Prostate gland (tissue), 2 donors: Measurements from ENCODE around the gene FAM53A. TPM values are rescaled to one million over a fixed set of nuclear protein-coding genes. Genes with fewer than 3 reads are reported as not detected.

Source experiments
- DNase-seq: peaks from one replicate; pipeline ENCODE4 v3.0.0-alpha.2; 2019; ENCODE audit warnings: low spot score
- H3K27ac ChIP-seq, 2 donors: fragments of 200-600 bp; sonication (generic); 2 replicates each; pipeline ENCODE4 v1.5.1; 2017 to 2019
- H3K27me3 ChIP-seq: fragments of 200-600 bp; sonication (generic); replicated peaks from 2 replicates; pipeline ENCODE4 v1.5.1; 2019; ENCODE audit not compliant: insufficient read depth
- H3K36me3 ChIP-seq, 2 donors: fragments of 200-600 bp; sonication (generic); 1 replicate in 1 of 2; 2 replicates in 1 of 2; pipeline versions ENCODE4 v1.5.1 to v1.8.1; 2017 to 2019
- H3K4me1 ChIP-seq: fragments of 200-600 bp; sonication (generic); replicated peaks from 2 replicates; pipeline ENCODE4 v1.5.1; 2019
- H3K4me3 ChIP-seq, 2 donors: fragments of 200-600 bp; sonication (generic); 2 replicates each; pipeline ENCODE4 v1.5.1; 2017 to 2019
- H3K9me3 ChIP-seq: fragments of 200-600 bp; sonication (generic); 2 replicates; pipeline ENCODE4 v1.5.1; 2017
- POLR2A ChIP-seq: fragments of 450-650 bp; IDR thresholded peaks from one replicate; pipeline ENCODE4 v1.6.1; 2016; ENCODE audit warnings: antibody characterized with exemption, mild to moderate bottlenecking
- POLR2AphosphoS5 ChIP-seq: sonication (generic); formaldehyde crosslinking; IDR thresholded peaks from one replicate; pipeline ENCODE4 v1.6.1; 2017; ENCODE audit warnings: antibody characterized with exemption
- WGBS: methylation state at CpG from one replicate; pipeline ENCODE4 v1.1.5; 2018; 5-methylcytosine and 5-hydroxymethylcytosine counted together
- intact Hi-C: fragments of 100-400 bp; cut with DNase I; formaldehyde crosslinking; loops from one replicate; pipeline ENCODE4 v1.14.2; 2022
- total RNA-seq, 2 donors: library from RNA; depleted of rRNA; stranded (reverse); fragments of >200 nt; gene quantifications; one replicate each; pipeline ENCODE4 v1.1.0, GENCODE V29; 2016
- TF ChIP-seq, protein P1 (sequence below), 4 experiments: fragments of 200-600 bp in 2 of 4; fragments of 450-650 bp in 2 of 4; sonication (generic) in 2 of 4; IDR thresholded peaks; 1 replicate in 3 of 4; 2 replicates in 1 of 4; pipeline ENCODE4 v1.5.1; 2016 to 2019; ENCODE audit warnings: antibody characterized with exemption in 4 of 4, mild to moderate bottlenecking in 2 of 4, moderate library complexity in 2 of 4

Gene FAM53A
- total RNA-seq, 2 donors from 2014 or later: 2.3 to 16.8 TPM

DNA sequence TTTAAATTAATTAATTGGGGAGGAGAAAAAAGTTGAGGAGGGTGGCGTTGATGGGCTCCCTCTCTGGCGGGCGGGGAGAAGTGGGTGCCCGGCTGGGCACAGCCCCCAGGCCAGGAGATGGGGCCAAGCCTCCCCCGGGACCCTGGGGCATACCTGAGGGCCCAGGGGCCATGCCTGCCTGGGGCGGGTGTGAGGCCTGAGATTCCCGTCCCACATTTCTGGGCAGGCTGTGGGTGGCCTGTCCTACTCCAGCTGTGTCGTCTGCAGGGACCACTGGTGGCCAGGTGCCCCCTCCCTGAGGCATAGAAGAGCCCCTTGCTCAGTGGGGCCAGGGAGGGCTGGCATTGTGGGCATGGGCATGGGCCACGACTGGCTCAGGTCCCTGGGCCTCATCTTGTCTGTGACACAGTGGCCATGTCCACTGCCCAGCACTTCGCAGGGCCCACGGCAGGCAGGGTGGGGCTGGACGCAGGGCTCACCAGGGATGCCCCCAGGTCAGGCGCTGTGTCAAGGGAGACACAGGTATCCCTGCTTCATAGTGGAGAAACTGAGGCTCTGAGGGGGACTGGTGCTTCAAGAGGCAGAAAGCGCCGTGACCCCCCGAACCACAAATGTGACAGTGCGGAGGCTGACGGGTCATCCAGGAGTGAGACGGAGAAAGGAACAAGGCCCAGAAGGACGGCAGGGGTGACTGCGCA, 60.1 kb downstream of the FAM53A start:
- no peak overlapping the region for H3K4me3 ChIP-seq
- WGBS: 93% methylated on average over 21 of the region's 21 CpGs
- no peak overlapping the region for H3K27ac ChIP-seq
- no peak for TF ChIP-seq POLR2A
- no peak for TF ChIP-seq POLR2AphosphoS5
- TF ChIP-seq, protein P1, sequence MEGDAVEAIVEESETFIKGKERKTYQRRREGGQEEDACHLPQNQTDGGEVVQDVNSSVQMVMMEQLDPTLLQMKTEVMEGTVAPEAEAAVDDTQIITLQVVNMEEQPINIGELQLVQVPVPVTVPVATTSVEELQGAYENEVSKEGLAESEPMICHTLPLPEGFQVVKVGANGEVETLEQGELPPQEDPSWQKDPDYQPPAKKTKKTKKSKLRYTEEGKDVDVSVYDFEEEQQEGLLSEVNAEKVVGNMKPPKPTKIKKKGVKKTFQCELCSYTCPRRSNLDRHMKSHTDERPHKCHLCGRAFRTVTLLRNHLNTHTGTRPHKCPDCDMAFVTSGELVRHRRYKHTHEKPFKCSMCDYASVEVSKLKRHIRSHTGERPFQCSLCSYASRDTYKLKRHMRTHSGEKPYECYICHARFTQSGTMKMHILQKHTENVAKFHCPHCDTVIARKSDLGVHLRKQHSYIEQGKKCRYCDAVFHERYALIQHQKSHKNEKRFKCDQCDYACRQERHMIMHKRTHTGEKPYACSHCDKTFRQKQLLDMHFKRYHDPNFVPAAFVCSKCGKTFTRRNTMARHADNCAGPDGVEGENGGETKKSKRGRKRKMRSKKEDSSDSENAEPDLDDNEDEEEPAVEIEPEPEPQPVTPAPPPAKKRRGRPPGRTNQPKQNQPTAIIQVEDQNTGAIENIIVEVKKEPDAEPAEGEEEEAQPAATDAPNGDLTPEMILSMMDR (IDR thresholded peaks at IDR 0.05): no peak
- DNase-seq: no peak
- no peaks in the 10 kb centered on the region for H3K36me3 ChIP-seq
- H3K27me3 ChIP-seq: no peaks in the 10 kb centered on the region
- no peaks in the 10 kb centered on the region for H3K9me3 ChIP-seq
- intact Hi-C loops: no loop called here
- no peaks in the 10 kb centered on the region for H3K4me1 ChIP-seq

DNA sequence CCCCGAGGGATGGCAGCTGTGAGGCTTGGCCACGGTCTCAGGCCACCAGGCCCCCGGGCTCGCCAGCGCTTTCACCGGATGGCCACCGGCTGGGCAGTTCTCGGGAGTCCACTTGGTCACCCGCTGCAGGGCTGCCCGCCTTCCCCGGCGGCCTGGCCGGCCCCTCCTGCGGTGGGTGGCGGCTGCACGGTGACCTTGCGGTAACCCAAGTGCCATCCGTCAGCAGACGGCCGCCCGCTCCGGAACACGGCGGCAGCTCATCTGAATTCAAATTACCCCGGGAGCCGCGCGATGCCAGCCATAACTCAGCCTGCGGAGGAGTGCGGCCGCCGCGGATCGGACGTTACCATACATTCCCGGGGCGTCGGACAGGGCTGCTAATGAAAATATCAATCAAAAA, 60.7 kb downstream of the FAM53A start:
- WGBS: 91% methylated on average over 20 of the region's 38 CpGs
- TF ChIP-seq, protein P1 (IDR thresholded peaks at IDR 0.05): no peak
- no peak for TF ChIP-seq POLR2AphosphoS5
- TF ChIP-seq POLR2A: no peak
- no peaks in the 10 kb centered on the region for H3K27me3 ChIP-seq
- H3K36me3 ChIP-seq: no peaks in the 10 kb centered on the region
- H3K9me3 ChIP-seq: no peaks in the 10 kb centered on the region
- no peak overlapping the region for H3K27ac ChIP-seq
- no peak overlapping the region for H3K4me3 ChIP-seq
- H3K4me1 ChIP-seq: no peaks in the 10 kb centered on the region
- intact Hi-C loops: no loop called here
- no peak for DNase-seq

DNA sequence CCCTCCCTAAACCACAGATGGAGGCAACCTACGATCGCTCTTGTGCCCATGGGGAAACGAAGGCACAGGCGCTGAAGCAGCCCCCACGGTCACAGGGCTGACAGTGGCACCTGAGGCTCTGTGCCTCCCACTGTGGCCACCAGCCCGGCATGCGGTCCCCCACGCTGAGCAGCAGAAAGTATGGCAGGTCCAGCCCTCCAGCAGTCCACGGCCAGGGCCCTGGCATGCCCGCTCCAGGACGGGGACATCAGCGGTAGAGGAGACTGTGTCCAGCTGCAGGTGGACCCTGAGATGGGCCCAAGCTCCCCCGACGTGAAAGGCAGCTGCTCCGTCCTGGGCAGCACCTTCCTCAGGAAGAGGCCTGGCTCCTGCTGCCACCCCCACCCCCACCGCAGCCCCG, 61.2 kb downstream of the FAM53A start:
- intact Hi-C loops: no loop called here
- Histone ChIP-seq H3K9me3 (no peaks in the 10 kb centered on the region), H3K4me1 (no peaks in the 10 kb centered on the region), H3K36me3 (no peaks in the 10 kb centered on the region), H3K27me3 (no peaks in the 10 kb centered on the region), H3K4me3 (no peak overlapping the region), H3K27ac (no peak overlapping the region)
- no peak for DNase-seq
- WGBS: 76% methylated on average over 10 of the region's 17 CpGs
- TF ChIP-seq POLR2A (no peak), POLR2AphosphoS5 (no peak)
- TF ChIP-seq, protein P1 (IDR thresholded peaks at IDR 0.05): no peak

DNA sequence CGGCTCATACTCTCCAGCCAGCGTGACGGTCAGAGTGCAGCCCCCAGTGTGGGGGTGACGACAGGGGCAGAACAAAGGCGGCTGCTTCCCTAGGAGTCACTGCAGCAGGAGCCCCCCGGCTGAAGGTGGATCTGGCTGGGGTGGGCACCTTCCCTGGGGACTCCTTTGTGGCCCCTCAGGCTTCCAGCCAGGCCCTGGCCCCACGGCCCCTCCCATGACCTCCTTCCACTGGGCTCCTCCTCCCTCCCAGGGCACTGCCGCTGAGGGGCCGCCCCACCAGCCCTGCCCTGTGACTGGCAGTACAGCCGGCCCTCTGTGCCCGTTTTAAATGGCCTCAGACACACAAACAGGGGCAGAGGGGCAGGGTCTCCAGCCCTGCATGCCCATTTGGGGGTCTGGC, 61.9 kb downstream of the FAM53A start:
- Histone ChIP-seq H3K27me3 (no peaks in the 10 kb centered on the region), H3K36me3 (no peaks in the 10 kb centered on the region), H3K4me1 (no peaks in the 10 kb centered on the region), H3K4me3 (no peak overlapping the region), H3K9me3 (no peaks in the 10 kb centered on the region), H3K27ac (no peak overlapping the region)
- 76% methylated on average over 11 of the region's 11 CpGs for WGBS
- TF ChIP-seq, protein P1 (IDR thresholded peaks at IDR 0.05): no peak
- TF ChIP-seq POLR2A (no peak), POLR2AphosphoS5 (no peak)
- DNase-seq: no peak
- intact Hi-C loops: no loop called here

DNA sequence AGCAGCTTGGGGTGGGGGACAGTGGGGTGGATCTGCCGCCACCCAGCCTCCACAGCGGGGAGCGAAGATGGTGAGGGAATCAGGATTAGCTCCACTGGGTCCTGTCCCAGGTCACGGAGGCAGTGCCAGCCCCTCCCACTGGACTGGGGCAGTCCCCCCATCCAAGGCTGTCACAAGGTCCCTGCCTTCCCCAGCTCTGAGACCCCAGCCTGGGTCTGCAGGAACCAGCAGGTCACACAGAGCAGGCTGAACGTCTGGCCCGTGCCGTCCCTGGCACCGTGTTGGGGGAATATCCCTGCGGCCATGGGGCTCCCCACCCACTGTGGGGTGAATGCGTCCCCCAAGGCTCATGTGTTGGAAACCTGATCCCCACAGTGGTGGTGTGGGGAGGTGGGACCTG, 62.6 kb downstream of the FAM53A start:
- Histone ChIP-seq H3K4me1 (no peaks in the 10 kb centered on the region), H3K9me3 (no peaks in the 10 kb centered on the region), H3K36me3 (no peaks in the 10 kb centered on the region), H3K27ac (no peak overlapping the region), H3K4me3 (no peak overlapping the region), H3K27me3 (no peaks in the 10 kb centered on the region)
- intact Hi-C loops: no loop called here
- TF ChIP-seq POLR2A (no peak), POLR2AphosphoS5 (no peak)
- TF ChIP-seq, protein P1 (IDR thresholded peaks at IDR 0.05): no peak
- WGBS: 83% methylated on average over 10 of the region's 10 CpGs
- DNase-seq: no peak
